HG02973 (cell line): Measurements from ENCODE around the gene DHRS4.
"Not testable (repeated sequence)": the region's sequence is repeated elsewhere in the genome, so short reads cannot be mapped to it uniquely, and the experiment has no call there.

Source experiments
- ATAC-seq: cut with Tn5 transposase; IDR thresholded peaks from one replicate; pipeline ENCODE4 v1.9.1; 2021; ENCODE audit warnings: moderate library complexity; ENCODE audit not compliant: unreplicated experiment

Gene DHRS4

GRCh38 chr14:23981951-23982813, 28.6 kb downstream of the DHRS4 start:
- ATAC-seq = not testable (repeated sequence)

- no peak for ATAC-seq
These were observed 31.5 kb downstream of the DHRS4 start for GRCh38 chr14:23984891-23985602.

- not testable (repeated sequence) for ATAC-seq
These were observed 34.6 kb downstream of the DHRS4 start for GRCh38 chr14:23988223-23988606.

GRCh38 chr14:23988607-23989363, 35.2 kb downstream of the DHRS4 start, which contains the start of gene DHRS4L2:
DHRS4L2 (plus strand) TSS chr14:23988929; CDS start chr14:23988948, 19 bp downstream.
- peak; percentile 90 for ATAC-seq

GRCh38 chr14:23989734-23990445, 36.3 kb downstream of the DHRS4 start:
- peak; percentile 39 for ATAC-seq

GRCh38 chr14:23990961-23991360, 37.4 kb downstream of the DHRS4 start:
- ATAC-seq = not testable (repeated sequence)

GRCh38 chr14:23993042-23993441, 39.5 kb downstream of the DHRS4 start:
- not testable (repeated sequence) for ATAC-seq

- not testable (repeated sequence) for ATAC-seq
These were observed 42.4 kb downstream of the DHRS4 start for GRCh38 chr14:23996009-23996408.

GRCh38 chr14:23996825-23997224, 43.3 kb downstream of the DHRS4 start:
- ATAC-seq = not testable (repeated sequence)

GRCh38 chr14:23999640-24000039, 46.1 kb downstream of the DHRS4 start:
- not testable (repeated sequence) for ATAC-seq

- ATAC-seq = not testable (repeated sequence)
These were observed 47.5 kb downstream of the DHRS4 start for GRCh38 chr14:24001078-24001477.

- not testable (repeated sequence) for ATAC-seq
These were observed 48.1 kb downstream of the DHRS4 start for GRCh38 chr14:24001679-24002078.

GRCh38 chr14:24006471-24006816, 52.9 kb downstream of the DHRS4 start:
- ATAC-seq = peak; percentile 37

- ATAC-seq = peak; percentile 68
These were observed 53.5 kb downstream of the DHRS4 start for GRCh38 chr14:24006817-24007652.

GRCh38 chr14:24011051-24011450, 57.5 kb downstream of the DHRS4 start:
- ATAC-seq = no peak

- not testable (repeated sequence) for ATAC-seq
These were observed 59.2 kb downstream of the DHRS4 start for GRCh38 chr14:24012726-24013273.

GRCh38 chr14:24013654-24014514, 60.3 kb downstream of the DHRS4 start:
- no peak for ATAC-seq

GRCh38 chr14:24015745-24016144, 62.2 kb downstream of the DHRS4 start:
- ATAC-seq = not testable (repeated sequence)
